GM19043 (cell line): Measurements from ENCODE around the gene ZNF593.

Experiments used
- ATAC-seq: cut with Tn5 transposase; IDR thresholded peaks from one replicate; pipeline ENCODE4 v1.9.1; 2021; ENCODE audit warnings: low read depth; ENCODE audit not compliant: unreplicated experiment

ZNF593 gene

GRCh38 chr1:26168410-26169197 lies 1.1 kb upstream of the ZNF593 start, which contains the start of gene C1orf232:
Gene C1orf232 (minus strand): TSS chr1:26168963. CDS start chr1:26168499, 464 bp downstream.
- no peak for ATAC-seq

GRCh38 chr1:26169198-26169554 lies 532 bp upstream of the ZNF593 start:
- no peak for ATAC-seq

- no peak for ATAC-seq
Observed at GRCh38 chr1:26170472-26170821, 739 bp downstream of the ZNF593 start.

GRCh38 chr1:26171084-26172072 lies 1.7 kb downstream of the ZNF593 start, which contains the start of gene ZNF593OS:
Gene ZNF593OS (minus strand): TSS chr1:26171832. CDS start chr1:26171661, 171 bp downstream.
- ATAC-seq = no peak

GRCh38 chr1:26175346-26175745 lies 5.6 kb downstream of the ZNF593 start:
- ATAC-seq = no peak

- ATAC-seq = no peak
Observed at GRCh38 chr1:26177182-26177684, 7.5 kb downstream of the ZNF593 start, which contains the start of gene CNKSR1. Gene CNKSR1 (plus strand): TSS chr1:26177491. CDS start chr1:26177548, 57 bp downstream.

GRCh38 chr1:26180010-26180506 lies 10.3 kb downstream of the ZNF593 start:
- ATAC-seq = no peak

- ATAC-seq = no peak
Observed at GRCh38 chr1:26181586-26182382, 12.1 kb downstream of the ZNF593 start.

GRCh38 chr1:26182383-26182696 lies 12.6 kb downstream of the ZNF593 start:
- no peak for ATAC-seq

- no peak for ATAC-seq
Observed at GRCh38 chr1:26184086-26184485, 14.4 kb downstream of the ZNF593 start.

- no peak for ATAC-seq
Observed at GRCh38 chr1:26184883-26185282, 15.2 kb downstream of the ZNF593 start.

- ATAC-seq = no peak
Observed at GRCh38 chr1:26187882-26188281, 18.2 kb downstream of the ZNF593 start.

- no peak for ATAC-seq
Observed at GRCh38 chr1:26188477-26188876, 18.8 kb downstream of the ZNF593 start.

GRCh38 chr1:26189331-26189730 lies 19.6 kb downstream of the ZNF593 start:
- ATAC-seq = no peak

- ATAC-seq = no peak
Observed at GRCh38 chr1:26189751-26190275, 20.1 kb downstream of the ZNF593 start.

- ATAC-seq = no peak
Observed at GRCh38 chr1:26190373-26190987, 20.8 kb downstream of the ZNF593 start, which contains the start of gene CATSPER4. Gene CATSPER4 (plus strand): TSS chr1:26190602. CDS start chr1:26190628, 26 bp downstream.

GRCh38 chr1:26191739-26192138 lies 22.0 kb downstream of the ZNF593 start:
- no peak for ATAC-seq

GRCh38 chr1:26195805-26196204 lies 26.1 kb downstream of the ZNF593 start:
- no peak for ATAC-seq

- ATAC-seq = no peak
Observed at GRCh38 chr1:26197301-26197700, 27.6 kb downstream of the ZNF593 start.
